Measurements from ENCODE around the gene ETFB.

Gene ETFB

GRCh38 chr19:51396175-51396574, 30.0 kb upstream of the ETFB start:
- no peak overlapping the region for H3K4me3 ChIP-seq (ENCODE audit: low read depth in 1 of 5, low read length in 5 of 5)
- peaks cover 0 to 4% (median 0%) of the 10 kb centered on the region in 5 donors for H3K27me3 ChIP-seq (ENCODE audit: control insufficient read depth in 5 of 5, insufficient read depth in 4 of 5, low read length in 5 of 5)
- no peak overlapping the region for H3K9ac ChIP-seq (ENCODE audit: low read length in 5 of 5)
- H3K27ac ChIP-seq (ENCODE audit: low read depth, low read length) = no peak overlapping the region
- no peaks in the 10 kb centered on the region for H3K36me3 ChIP-seq (ENCODE audit: control insufficient read depth in 5 of 5, insufficient read depth in 5 of 5, low read length in 5 of 5)
- no peaks in the 10 kb centered on the region for H3K9me3 ChIP-seq (ENCODE audit: control insufficient read depth in 5 of 5, low read length in 5 of 5)
- peaks cover 0 to 21% (median 11%) of the 10 kb centered on the region in 5 donors for H3K4me1 ChIP-seq (ENCODE audit: control insufficient read depth in 5 of 5, insufficient read depth in 5 of 5, low read length in 5 of 5)

- Histone ChIP-seq H3K27ac (ENCODE audit: low read depth, low read length) (peak overlapping the region; percentile 77), H3K4me1 (ENCODE audit: control insufficient read depth in 5 of 5, insufficient read depth in 5 of 5, low read length in 5 of 5) (peaks cover 0 to 27% (median 11%) of the 10 kb centered on the region in 5 donors), H3K4me3 (ENCODE audit: low read depth in 1 of 5, low read length in 5 of 5) (peak overlapping the region; percentile 61 to 85 (median 67)), H3K9me3 (ENCODE audit: control insufficient read depth in 5 of 5, low read length in 5 of 5) (no peaks in the 10 kb centered on the region), H3K27me3 (ENCODE audit: control insufficient read depth in 5 of 5, insufficient read depth in 4 of 5, low read length in 5 of 5) (peaks cover 0 to 6% (median 0%) of the 10 kb centered on the region in 5 donors), H3K9ac (ENCODE audit: low read length in 5 of 5) (peak overlapping the region in 4 of 5 donors; percentile 31 to 85 (median 70)), H3K36me3 (ENCODE audit: control insufficient read depth in 5 of 5, insufficient read depth in 5 of 5, low read length in 5 of 5) (no peaks in the 10 kb centered on the region)
Measured at GRCh38 chr19:51394050-51394836, 28.1 kb upstream of the ETFB start.

GRCh38 chr19:51392701-51393100, 26.5 kb upstream of the ETFB start:
- H3K36me3 ChIP-seq (ENCODE audit: control insufficient read depth in 5 of 5, insufficient read depth in 5 of 5, low read length in 5 of 5) = no peaks in the 10 kb centered on the region
- no peak overlapping the region for H3K27ac ChIP-seq (ENCODE audit: low read depth, low read length)
- H3K9ac ChIP-seq (ENCODE audit: low read length in 5 of 5) = no peak overlapping the region
- H3K9me3 ChIP-seq (ENCODE audit: control insufficient read depth in 5 of 5, low read length in 5 of 5) = no peaks in the 10 kb centered on the region
- H3K27me3 ChIP-seq (ENCODE audit: control insufficient read depth in 5 of 5, insufficient read depth in 4 of 5, low read length in 5 of 5) = peaks cover 0 to 6% (median 0%) of the 10 kb centered on the region in 5 donors
- peaks cover 0 to 24% (median 11%) of the 10 kb centered on the region in 5 donors for H3K4me1 ChIP-seq (ENCODE audit: control insufficient read depth in 5 of 5, insufficient read depth in 5 of 5, low read length in 5 of 5)
- no peak overlapping the region for H3K4me3 ChIP-seq (ENCODE audit: low read depth in 1 of 5, low read length in 5 of 5)

DNA sequence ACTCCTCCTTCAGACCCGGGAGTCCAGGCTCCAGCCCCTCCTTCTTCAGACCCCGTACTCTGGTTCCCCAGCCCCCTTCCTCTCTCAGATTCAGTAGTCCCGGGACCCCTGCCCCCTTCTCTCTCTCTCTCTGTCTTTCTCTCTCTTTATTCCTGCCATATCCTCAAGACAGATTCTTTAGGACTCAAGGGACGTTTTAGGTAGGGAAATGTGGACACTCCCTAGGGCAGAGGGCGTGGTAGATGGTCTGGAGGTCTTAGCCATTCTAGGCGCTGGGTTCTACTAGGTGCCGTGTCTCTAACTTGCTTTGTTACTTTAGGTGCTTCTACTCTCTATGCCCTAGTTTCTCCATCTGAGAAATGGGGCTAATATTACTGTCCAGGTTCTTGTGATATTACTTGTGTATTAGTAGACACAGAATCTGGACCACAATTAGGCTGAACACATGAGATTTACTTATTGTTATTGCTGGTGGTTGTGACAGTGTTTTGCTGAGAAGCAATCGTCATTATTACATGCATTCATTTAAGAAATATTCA, 25.0 kb upstream of the ETFB start:
- no peaks in the 10 kb centered on the region for H3K9me3 ChIP-seq (ENCODE audit: control insufficient read depth in 5 of 5, low read length in 5 of 5)
- no peak overlapping the region for H3K9ac ChIP-seq (ENCODE audit: low read length in 5 of 5)
- H3K27me3 ChIP-seq (ENCODE audit: control insufficient read depth in 5 of 5, insufficient read depth in 4 of 5, low read length in 5 of 5) = peaks cover 0 to 6% (median 0%) of the 10 kb centered on the region in 5 donors
- peak overlapping the region in 1 of 5 donors; percentile 10 for H3K4me3 ChIP-seq (ENCODE audit: low read depth in 1 of 5, low read length in 5 of 5)
- H3K4me1 ChIP-seq (ENCODE audit: control insufficient read depth in 5 of 5, insufficient read depth in 5 of 5, low read length in 5 of 5) = peaks cover 0 to 19% (median 11%) of the 10 kb centered on the region in 5 donors
- no peaks in the 10 kb centered on the region for H3K36me3 ChIP-seq (ENCODE audit: control insufficient read depth in 5 of 5, insufficient read depth in 5 of 5, low read length in 5 of 5)
- H3K27ac ChIP-seq (ENCODE audit: low read depth, low read length) = no peak overlapping the region

DNA sequence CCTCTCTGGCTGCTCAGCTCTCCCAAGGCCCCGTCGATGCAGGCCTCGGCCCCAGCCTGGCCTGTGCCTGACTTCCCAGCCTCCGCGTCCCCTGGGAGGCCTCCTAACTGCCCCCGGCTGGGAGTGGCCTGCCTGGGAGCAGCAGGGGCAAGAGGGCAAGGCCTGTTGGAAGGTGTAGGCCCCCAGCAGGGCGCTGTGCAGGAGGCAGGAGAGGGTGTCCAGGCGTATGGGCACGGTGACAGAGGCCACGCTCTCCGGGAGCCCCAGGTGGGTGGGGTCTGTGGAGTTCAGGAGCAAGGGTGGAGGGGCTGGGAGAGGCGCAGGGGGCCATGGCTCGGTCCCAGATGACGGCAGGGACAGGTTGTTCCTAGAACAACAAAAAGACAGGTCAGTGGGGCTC, 23.0 kb upstream of the ETFB start:
- Histone ChIP-seq H3K4me1 (ENCODE audit: control insufficient read depth in 5 of 5, insufficient read depth in 5 of 5, low read length in 5 of 5) (peaks cover 0 to 12% (median 5%) of the 10 kb centered on the region in 5 donors), H3K36me3 (ENCODE audit: control insufficient read depth in 5 of 5, insufficient read depth in 5 of 5, low read length in 5 of 5) (no peaks in the 10 kb centered on the region), H3K27me3 (ENCODE audit: control insufficient read depth in 5 of 5, insufficient read depth in 4 of 5, low read length in 5 of 5) (peaks cover 0 to 6% (median 0%) of the 10 kb centered on the region in 5 donors), H3K9me3 (ENCODE audit: control insufficient read depth in 5 of 5, low read length in 5 of 5) (no peaks in the 10 kb centered on the region), H3K27ac (ENCODE audit: low read depth, low read length) (no peak overlapping the region), H3K4me3 (ENCODE audit: low read depth in 1 of 5, low read length in 5 of 5) (no peak overlapping the region), H3K9ac (ENCODE audit: low read length in 5 of 5) (no peak overlapping the region)

DNA sequence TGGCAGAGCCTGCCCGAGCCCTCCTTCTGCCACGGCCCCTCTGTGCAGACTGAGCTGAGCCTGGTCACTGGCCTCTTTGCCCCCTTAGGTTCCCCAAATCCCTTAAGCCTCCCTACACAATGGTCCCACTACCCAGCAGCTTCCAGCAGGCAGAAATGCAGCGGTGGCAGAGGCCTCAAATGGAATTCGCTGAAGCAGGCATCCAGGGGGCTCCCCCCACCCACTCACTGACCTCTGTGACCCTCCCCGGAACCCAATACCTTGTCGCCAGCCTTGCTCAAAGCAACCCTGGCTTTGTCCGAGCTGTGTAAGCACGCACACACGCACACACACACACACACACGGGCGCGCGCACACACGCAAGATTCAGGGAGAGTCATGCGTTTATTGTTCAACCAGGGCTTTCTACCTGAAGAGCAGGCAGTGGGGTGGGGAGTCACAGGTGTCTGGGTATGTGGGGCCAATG, 21.8 kb upstream of the ETFB start, which contains the start of gene LIM2:
Gene LIM2, minus strand, starts transcription at position 51 of the 466 bp plus-strand sequence. CDS start 531 bp downstream, outside the sequence.
- no peak within 1 kb of the TSS for H3K27ac ChIP-seq (ENCODE audit: low read depth, low read length)
- no peaks in the 10 kb centered on the region for H3K36me3 ChIP-seq (ENCODE audit: control insufficient read depth in 5 of 5, insufficient read depth in 5 of 5, low read length in 5 of 5)
- no peak within 1 kb of the TSS for H3K4me3 ChIP-seq (ENCODE audit: low read depth in 1 of 5, low read length in 5 of 5)
- no peaks in the 10 kb centered on the region for H3K9me3 ChIP-seq (ENCODE audit: control insufficient read depth in 5 of 5, low read length in 5 of 5)
- peaks cover 0 to 6% (median 0%) of the 10 kb centered on the region in 5 donors for H3K27me3 ChIP-seq (ENCODE audit: control insufficient read depth in 5 of 5, insufficient read depth in 4 of 5, low read length in 5 of 5)
- H3K4me1 ChIP-seq (ENCODE audit: control insufficient read depth in 5 of 5, insufficient read depth in 5 of 5, low read length in 5 of 5) = peaks cover 0 to 7% (median 0%) of the 10 kb centered on the region in 5 donors
- no peak within 1 kb of the TSS for H3K9ac ChIP-seq (ENCODE audit: low read length in 5 of 5)

- no peak overlapping the region for H3K4me3 ChIP-seq (ENCODE audit: low read depth in 1 of 5, low read length in 5 of 5)
- no peak overlapping the region for H3K9ac ChIP-seq (ENCODE audit: low read length in 5 of 5)
- H3K36me3 ChIP-seq (ENCODE audit: control insufficient read depth in 5 of 5, insufficient read depth in 5 of 5, low read length in 5 of 5) = no peaks in the 10 kb centered on the region
- peaks cover 0 to 6% (median 0%) of the 10 kb centered on the region in 5 donors for H3K27me3 ChIP-seq (ENCODE audit: control insufficient read depth in 5 of 5, insufficient read depth in 4 of 5, low read length in 5 of 5)
- H3K27ac ChIP-seq (ENCODE audit: low read depth, low read length) = no peak overlapping the region
- peaks cover 0 to 7% (median 0%) of the 10 kb centered on the region in 5 donors for H3K4me1 ChIP-seq (ENCODE audit: control insufficient read depth in 5 of 5, insufficient read depth in 5 of 5, low read length in 5 of 5)
- H3K9me3 ChIP-seq (ENCODE audit: control insufficient read depth in 5 of 5, low read length in 5 of 5) = no peaks in the 10 kb centered on the region
Measured at GRCh38 chr19:51386882-51387520, 20.8 kb upstream of the ETFB start.

DNA sequence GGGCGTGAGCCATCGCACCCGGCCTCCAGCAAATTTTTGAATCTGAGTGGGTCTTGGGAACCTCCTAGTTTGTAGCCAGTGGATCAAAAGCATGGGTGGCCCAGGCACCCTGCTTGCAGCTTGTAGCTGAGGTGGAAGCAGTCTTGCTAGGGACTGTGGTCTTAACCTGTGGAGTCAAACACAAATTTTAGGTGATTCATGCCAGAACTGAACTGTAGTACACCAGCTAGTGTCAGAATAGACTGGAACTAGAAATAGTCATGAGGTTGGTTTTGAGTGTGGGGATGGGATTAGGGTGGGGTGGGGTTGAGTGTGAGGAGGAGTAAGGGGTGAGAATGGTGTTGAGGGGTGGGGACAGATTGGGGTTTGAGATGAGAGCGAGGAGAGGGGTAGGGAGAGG, 15.8 kb upstream of the ETFB start:
- Histone ChIP-seq H3K9ac (ENCODE audit: low read length in 5 of 5) (no peak overlapping the region), H3K27ac (ENCODE audit: low read depth, low read length) (no peak overlapping the region), H3K4me1 (ENCODE audit: control insufficient read depth in 5 of 5, insufficient read depth in 5 of 5, low read length in 5 of 5) (no peaks in the 10 kb centered on the region), H3K4me3 (ENCODE audit: low read depth in 1 of 5, low read length in 5 of 5) (no peak overlapping the region), H3K27me3 (ENCODE audit: control insufficient read depth in 5 of 5, insufficient read depth in 4 of 5, low read length in 5 of 5) (no peaks in the 10 kb centered on the region), H3K9me3 (ENCODE audit: control insufficient read depth in 5 of 5, low read length in 5 of 5) (peaks cover 0 to 6% (median 3%) of the 10 kb centered on the region in 5 donors), H3K36me3 (ENCODE audit: control insufficient read depth in 5 of 5, insufficient read depth in 5 of 5, low read length in 5 of 5) (no peaks in the 10 kb centered on the region)

- Histone ChIP-seq H3K36me3 (ENCODE audit: control insufficient read depth in 5 of 5, insufficient read depth in 5 of 5, low read length in 5 of 5) (no peaks in the 10 kb centered on the region), H3K27me3 (ENCODE audit: control insufficient read depth in 5 of 5, insufficient read depth in 4 of 5, low read length in 5 of 5) (no peaks in the 10 kb centered on the region), H3K9me3 (ENCODE audit: control insufficient read depth in 5 of 5, low read length in 5 of 5) (peaks cover 0 to 6% (median 3%) of the 10 kb centered on the region in 5 donors), H3K4me3 (ENCODE audit: low read depth in 1 of 5, low read length in 5 of 5) (no peak overlapping the region), H3K9ac (ENCODE audit: low read length in 5 of 5) (no peak overlapping the region), H3K27ac (ENCODE audit: low read depth, low read length) (no peak overlapping the region), H3K4me1 (ENCODE audit: control insufficient read depth in 5 of 5, insufficient read depth in 5 of 5, low read length in 5 of 5) (no peaks in the 10 kb centered on the region)
Measured at GRCh38 chr19:51380379-51380778, 14.2 kb upstream of the ETFB start.

DNA sequence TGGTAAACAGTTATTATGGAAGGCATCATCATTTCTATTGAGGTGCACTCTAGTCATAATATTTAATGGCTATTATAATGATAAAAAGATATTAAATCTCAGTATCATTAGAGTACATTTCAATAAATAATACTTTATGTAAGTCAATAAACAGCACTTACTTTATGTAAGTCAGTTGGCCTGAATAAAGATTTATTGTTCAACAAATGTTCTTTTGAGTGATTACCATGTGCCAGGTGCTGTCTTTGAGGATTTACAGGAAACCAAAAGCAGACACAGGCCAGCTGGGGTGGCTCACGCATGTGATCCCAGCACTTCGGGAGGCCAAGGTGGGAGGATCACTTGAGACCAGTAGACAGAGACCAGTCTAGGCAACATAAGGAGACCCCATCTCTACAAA, 11.2 kb upstream of the ETFB start:
- H3K27me3 ChIP-seq (ENCODE audit: control insufficient read depth in 5 of 5, insufficient read depth in 4 of 5, low read length in 5 of 5) = no peaks in the 10 kb centered on the region
- no peak overlapping the region for H3K27ac ChIP-seq (ENCODE audit: low read depth, low read length)
- peaks cover 0 to 5% (median 0%) of the 10 kb centered on the region in 5 donors for H3K4me1 ChIP-seq (ENCODE audit: control insufficient read depth in 5 of 5, insufficient read depth in 5 of 5, low read length in 5 of 5)
- no peaks in the 10 kb centered on the region for H3K36me3 ChIP-seq (ENCODE audit: control insufficient read depth in 5 of 5, insufficient read depth in 5 of 5, low read length in 5 of 5)
- H3K4me3 ChIP-seq (ENCODE audit: low read depth in 1 of 5, low read length in 5 of 5) = no peak overlapping the region
- H3K9ac ChIP-seq (ENCODE audit: low read length in 5 of 5) = no peak overlapping the region
- peaks cover 0 to 6% (median 3%) of the 10 kb centered on the region in 5 donors for H3K9me3 ChIP-seq (ENCODE audit: control insufficient read depth in 5 of 5, low read length in 5 of 5)
